DND-41 (cell line): ENCODE data around the gene ARPC1B.

ENCODE experiments used
- CTCF ChIP-seq: IDR thresholded peaks from 2 replicates; pipeline ENCODE4 v1.5.1; 2012; ENCODE audit warnings: borderline replicate concordance, low read length, moderate library complexity, mild to moderate bottlenecking; ENCODE audit not compliant: poor library complexity, severe bottlenecking; ENCODE audit errors: extremely low read depth
- EZH2 ChIP-seq: IDR thresholded peaks from 3 replicates; pipeline ENCODE4 v1.6.1; 2012; ENCODE audit warnings: borderline replicate concordance, low read depth, mild to moderate bottlenecking, moderate library complexity, low read length, inconsistent platforms; ENCODE audit not compliant: severe bottlenecking

DNA sequence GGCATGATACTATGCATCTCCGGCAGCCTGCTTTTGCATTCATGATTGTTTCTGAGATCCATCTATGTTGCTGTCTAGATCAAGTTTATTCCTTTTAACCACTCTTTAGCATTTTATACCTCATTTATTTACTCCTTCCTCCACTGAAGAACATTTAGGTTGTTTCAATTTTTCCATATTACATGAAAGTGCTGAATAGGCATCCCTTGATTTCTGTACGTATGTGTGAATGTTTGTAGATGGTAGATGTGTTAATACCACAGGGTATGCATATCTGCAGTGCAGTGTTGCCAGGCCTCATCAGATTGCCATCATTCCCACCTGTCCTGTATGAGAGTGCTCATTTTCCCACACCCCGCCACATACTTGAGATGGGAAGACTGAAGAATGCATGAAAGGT, 34.9 kb upstream of the ARPC1B start:
- TF ChIP-seq CTCF = no peak
- no peak for TF ChIP-seq EZH2
